ENCODE results near the gene SLC27A6. TPM values are rescaled to one million over a fixed set of nuclear protein-coding genes. Genes with fewer than 3 reads are reported as not detected.
"Not testable (repeated sequence)": the region's sequence is repeated elsewhere in the genome, so short reads cannot be mapped to it uniquely, and the experiment has no call there.

Gene SLC27A6
- total RNA-seq (2014; rRNA removed; shearing (Covaris generic)), result not detected in 2 replicates

- DNase-seq (ENCODE audit: low spot score), result no peak
Observed at GRCh38 chr5:128965011-128965637, at the start of gene SLC27A6. SLC27A6 (plus strand) TSS chr5:128965488; CDS start chr5:128966138, 650 bp downstream.

- DNase-seq (ENCODE audit: low spot score), result no peak
Observed at GRCh38 chr5:128919542-128919941, 45.7 kb upstream of the SLC27A6 start.

- no peak for DNase-seq (ENCODE audit: low spot score)
Observed at GRCh38 chr5:128920345-128921215, 44.7 kb upstream of the SLC27A6 start.

- no peak for DNase-seq (ENCODE audit: low spot score)
Observed at GRCh38 chr5:128924299-128924698, 41.0 kb upstream of the SLC27A6 start.

- DNase-seq (ENCODE audit: low spot score), result no peak
Observed at GRCh38 chr5:128925973-128926372, 39.3 kb upstream of the SLC27A6 start.

GRCh38 chr5:128927644-128928043, 37.6 kb upstream of the SLC27A6 start:
- DNase-seq (ENCODE audit: low spot score), result no peak

- DNase-seq (ENCODE audit: low spot score), result not testable (repeated sequence)
Observed at GRCh38 chr5:128932232-128932631, 33.1 kb upstream of the SLC27A6 start.

- DNase-seq (ENCODE audit: low spot score), result not testable (repeated sequence)
Observed at GRCh38 chr5:128943100-128943499, 22.2 kb upstream of the SLC27A6 start.

GRCh38 chr5:128949847-128950546, 15.3 kb upstream of the SLC27A6 start:
- DNase-seq (ENCODE audit: low spot score), result no peak

- not testable (repeated sequence) for DNase-seq (ENCODE audit: low spot score)
Observed at GRCh38 chr5:128951301-128951700, 14.0 kb upstream of the SLC27A6 start.

- DNase-seq (ENCODE audit: low spot score), result no peak
Observed at GRCh38 chr5:128956164-128956563, 9.1 kb upstream of the SLC27A6 start.

GRCh38 chr5:128962211-128962610, 3.1 kb upstream of the SLC27A6 start:
- DNase-seq (ENCODE audit: low spot score), result no peak

- no peak for DNase-seq (ENCODE audit: low spot score)
Observed at GRCh38 chr5:128965638-128966302, 482 bp downstream of the SLC27A6 start.

- no peak for DNase-seq (ENCODE audit: low spot score)
Observed at GRCh38 chr5:128966375-128966774, 1.1 kb downstream of the SLC27A6 start.

GRCh38 chr5:128966846-128967245, 1.6 kb downstream of the SLC27A6 start:
- DNase-seq (ENCODE audit: low spot score), result no peak

- no peak for DNase-seq (ENCODE audit: low spot score)
Observed at GRCh38 chr5:128973244-128973643, 8.0 kb downstream of the SLC27A6 start.

GRCh38 chr5:128974567-128974966, 9.3 kb downstream of the SLC27A6 start:
- no peak for DNase-seq (ENCODE audit: low spot score)

GRCh38 chr5:128979761-128980160, 14.5 kb downstream of the SLC27A6 start:
- no peak for DNase-seq (ENCODE audit: low spot score)

- DNase-seq (ENCODE audit: low spot score), result no peak
Observed at GRCh38 chr5:128980917-128981316, 15.6 kb downstream of the SLC27A6 start.

- no peak for DNase-seq (ENCODE audit: low spot score)
Observed at GRCh38 chr5:128984480-128984879, 19.2 kb downstream of the SLC27A6 start.

GRCh38 chr5:128988476-128988875, 23.2 kb downstream of the SLC27A6 start:
- no peak for DNase-seq (ENCODE audit: low spot score)
